Stromal cell of bone marrow (primary cell): Measurements from ENCODE around the gene C12orf75.
A peak's percentile ranks its signal among the peaks of the same experiment; 100 is the strongest.

Experiments
- DNase-seq: peaks from one replicate; pipeline ENCODE4 v3.0.0-alpha.2; 2012; ENCODE audit warnings: low read depth

C12orf75 gene

GRCh38 chr12:105418821-105419291 lies 88.4 kb downstream of the C12orf75 start:
- no peak for DNase-seq

GRCh38 chr12:105419606-105420005 lies 89.1 kb downstream of the C12orf75 start:
- DNase-seq = no peak

DNA sequence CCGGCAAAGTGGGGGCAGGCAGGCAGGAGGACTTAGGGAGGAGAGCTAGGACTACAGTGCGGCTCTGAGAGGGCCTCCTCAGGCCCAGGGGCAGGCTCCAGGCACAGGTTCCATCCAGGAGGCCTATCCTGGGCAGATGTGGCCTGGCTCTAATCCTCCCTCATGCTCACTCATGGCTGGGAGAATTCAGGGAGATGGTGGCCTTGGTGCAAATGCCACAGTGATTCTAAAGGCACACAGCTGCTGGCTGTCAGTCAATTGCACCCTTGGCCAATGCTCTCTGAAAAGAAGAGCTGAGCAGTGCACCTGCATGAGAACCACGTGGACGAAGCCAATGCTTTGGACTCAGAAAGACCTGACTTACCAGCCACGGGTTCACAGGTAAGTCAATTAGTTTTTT lies 89.6 kb downstream of the C12orf75 start:
- DNase-seq = no peak

DNA sequence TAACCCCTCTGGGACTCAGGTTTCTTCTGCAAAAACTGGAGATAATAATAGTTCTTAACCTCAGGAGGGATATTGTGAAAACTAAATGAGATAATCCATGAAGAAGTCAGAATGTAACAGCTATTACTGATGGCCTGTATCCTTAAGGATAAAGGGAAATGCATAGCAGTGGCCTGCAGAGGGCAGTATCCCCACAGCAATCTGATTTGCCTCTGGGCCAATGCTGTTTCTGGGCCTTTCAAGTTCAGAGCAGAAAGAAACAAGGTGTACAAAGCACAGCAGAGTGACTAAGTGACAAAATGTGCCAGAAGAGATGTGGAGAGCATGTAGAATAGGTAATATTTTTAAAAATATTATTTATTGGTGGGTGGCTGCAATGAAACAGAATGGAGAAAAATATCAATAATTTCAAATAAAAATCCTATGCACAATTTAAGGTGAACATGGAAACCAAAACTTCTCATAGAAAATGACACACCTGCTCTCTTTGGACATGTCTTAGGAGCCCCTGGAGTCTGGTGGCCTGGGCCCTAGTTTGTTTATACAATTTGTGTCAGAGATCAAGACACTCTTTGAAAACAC lies 90.3 kb downstream of the C12orf75 start:
- peak; percentile 43 for DNase-seq
